Prostate gland (tissue), 2 donors: ENCODE results near the gene CCN2. TPM values are rescaled to one million over a fixed set of nuclear protein-coding genes. Genes with fewer than 3 reads are reported as not detected.

Source experiments
- DNase-seq: peaks from one replicate; pipeline ENCODE4 v3.0.0-alpha.2; 2019; ENCODE audit warnings: low spot score
- H3K27ac ChIP-seq, 2 donors: fragments of 200-600 bp; sonication (generic); 2 replicates each; pipeline ENCODE4 v1.5.1; 2017 to 2019
- H3K27me3 ChIP-seq: fragments of 200-600 bp; sonication (generic); replicated peaks from 2 replicates; pipeline ENCODE4 v1.5.1; 2019; ENCODE audit not compliant: insufficient read depth
- H3K36me3 ChIP-seq, 2 donors: fragments of 200-600 bp; sonication (generic); 1 replicate in 1 of 2; 2 replicates in 1 of 2; pipeline versions ENCODE4 v1.5.1 to v1.8.1; 2017 to 2019
- H3K4me1 ChIP-seq: fragments of 200-600 bp; sonication (generic); replicated peaks from 2 replicates; pipeline ENCODE4 v1.5.1; 2019
- H3K4me3 ChIP-seq, 2 donors: fragments of 200-600 bp; sonication (generic); 2 replicates each; pipeline ENCODE4 v1.5.1; 2017 to 2019
- H3K9me3 ChIP-seq: fragments of 200-600 bp; sonication (generic); 2 replicates; pipeline ENCODE4 v1.5.1; 2017
- POLR2A ChIP-seq: fragments of 450-650 bp; IDR thresholded peaks from one replicate; pipeline ENCODE4 v1.6.1; 2016; ENCODE audit warnings: antibody characterized with exemption, mild to moderate bottlenecking
- POLR2AphosphoS5 ChIP-seq: sonication (generic); formaldehyde crosslinking; IDR thresholded peaks from one replicate; pipeline ENCODE4 v1.6.1; 2017; ENCODE audit warnings: antibody characterized with exemption
- WGBS: methylation state at CpG from one replicate; pipeline ENCODE4 v1.1.5; 2018; 5-methylcytosine and 5-hydroxymethylcytosine counted together
- intact Hi-C: fragments of 100-400 bp; cut with DNase I; formaldehyde crosslinking; loops from one replicate; pipeline ENCODE4 v1.14.2; 2022
- total RNA-seq, 2 donors: library from RNA; depleted of rRNA; stranded (reverse); fragments of >200 nt; gene quantifications; one replicate each; pipeline ENCODE4 v1.1.0, GENCODE V29; 2016
- TF ChIP-seq, protein P1 (sequence below), 4 experiments: fragments of 200-600 bp in 2 of 4; fragments of 450-650 bp in 2 of 4; sonication (generic) in 2 of 4; IDR thresholded peaks; 1 replicate in 3 of 4; 2 replicates in 1 of 4; pipeline ENCODE4 v1.5.1; 2016 to 2019; ENCODE audit warnings: antibody characterized with exemption in 4 of 4, mild to moderate bottlenecking in 2 of 4, moderate library complexity in 2 of 4

Gene CCN2
- total RNA-seq, 2 donors from 2014 or later: 73.1 to 120 TPM

DNA sequence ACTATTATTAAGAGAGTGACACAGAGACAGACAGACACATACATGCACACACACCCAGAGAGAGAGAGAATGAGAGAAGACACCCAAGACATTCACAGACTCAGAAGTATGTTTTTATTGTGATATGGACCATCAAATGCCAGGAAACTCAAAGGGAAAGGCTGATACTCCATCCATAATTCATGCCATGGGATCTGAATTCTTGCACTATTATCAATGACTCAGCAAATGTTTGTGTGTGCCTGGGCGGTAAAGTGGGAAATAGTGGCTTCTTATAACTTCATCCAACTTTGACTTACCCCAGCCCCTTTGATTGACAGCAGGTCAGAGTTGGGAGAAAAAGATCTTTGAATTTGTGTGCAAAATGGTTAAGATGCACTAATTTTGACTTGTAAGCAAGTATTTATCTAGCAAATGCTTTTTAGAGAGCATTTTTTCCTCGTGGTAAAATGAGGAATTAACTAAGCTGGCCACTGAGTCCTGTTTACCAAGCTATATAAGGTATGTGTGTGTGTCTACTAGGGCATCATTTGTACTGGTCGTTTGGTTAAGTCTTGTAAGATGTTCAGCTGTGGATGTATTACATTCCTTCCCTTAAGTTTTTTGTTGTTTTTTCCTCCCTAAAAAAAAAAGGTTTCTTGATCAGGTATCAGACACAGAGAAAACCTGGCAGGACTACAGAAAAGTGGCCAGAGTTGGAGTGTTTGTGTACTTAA, 3.0 kb upstream of the CCN2 start:
- no peaks in the 10 kb centered on the region for H3K4me1 ChIP-seq

DNA sequence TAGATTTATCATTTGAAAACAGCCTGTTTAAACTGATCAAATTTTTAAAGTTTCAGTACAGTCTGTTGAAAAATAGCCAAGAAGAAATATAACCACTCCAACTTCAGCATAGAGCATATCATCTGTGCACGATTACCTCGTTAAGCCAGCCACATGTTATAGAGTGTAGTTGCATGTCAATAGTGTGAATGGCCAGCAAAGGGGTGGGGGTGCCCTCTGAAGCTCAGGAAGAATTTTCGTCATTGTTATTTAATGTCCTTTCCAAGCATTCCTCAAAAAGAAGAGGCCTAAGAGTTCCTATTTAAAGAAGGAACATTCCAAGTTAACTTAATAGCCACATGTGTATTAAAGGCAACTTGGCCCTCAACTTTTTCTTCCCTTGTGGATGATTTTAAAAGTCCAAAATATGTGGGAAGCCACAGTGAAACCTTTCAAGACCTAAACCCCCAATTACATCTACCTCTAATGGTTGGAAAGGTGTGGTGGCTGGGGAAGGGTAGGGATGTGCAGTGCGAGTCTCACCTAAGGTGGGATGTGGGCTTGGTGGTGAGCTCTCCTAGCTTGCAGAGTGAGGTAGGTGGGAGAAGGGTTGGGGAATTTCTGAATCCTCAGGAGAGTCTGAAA, 1.8 kb upstream of the CCN2 start:
- 88% methylated on average over 4 of the region's 4 CpGs for WGBS
- Histone ChIP-seq H3K27ac (no peak overlapping the region), H3K4me3 (no peak overlapping the region), H3K36me3 (no peaks in the 10 kb centered on the region), H3K4me1 (no peaks in the 10 kb centered on the region), H3K9me3 (no peaks in the 10 kb centered on the region), H3K27me3 (no peaks in the 10 kb centered on the region)
- TF ChIP-seq, protein P1, sequence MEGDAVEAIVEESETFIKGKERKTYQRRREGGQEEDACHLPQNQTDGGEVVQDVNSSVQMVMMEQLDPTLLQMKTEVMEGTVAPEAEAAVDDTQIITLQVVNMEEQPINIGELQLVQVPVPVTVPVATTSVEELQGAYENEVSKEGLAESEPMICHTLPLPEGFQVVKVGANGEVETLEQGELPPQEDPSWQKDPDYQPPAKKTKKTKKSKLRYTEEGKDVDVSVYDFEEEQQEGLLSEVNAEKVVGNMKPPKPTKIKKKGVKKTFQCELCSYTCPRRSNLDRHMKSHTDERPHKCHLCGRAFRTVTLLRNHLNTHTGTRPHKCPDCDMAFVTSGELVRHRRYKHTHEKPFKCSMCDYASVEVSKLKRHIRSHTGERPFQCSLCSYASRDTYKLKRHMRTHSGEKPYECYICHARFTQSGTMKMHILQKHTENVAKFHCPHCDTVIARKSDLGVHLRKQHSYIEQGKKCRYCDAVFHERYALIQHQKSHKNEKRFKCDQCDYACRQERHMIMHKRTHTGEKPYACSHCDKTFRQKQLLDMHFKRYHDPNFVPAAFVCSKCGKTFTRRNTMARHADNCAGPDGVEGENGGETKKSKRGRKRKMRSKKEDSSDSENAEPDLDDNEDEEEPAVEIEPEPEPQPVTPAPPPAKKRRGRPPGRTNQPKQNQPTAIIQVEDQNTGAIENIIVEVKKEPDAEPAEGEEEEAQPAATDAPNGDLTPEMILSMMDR (IDR thresholded peaks at IDR 0.05): no peak
- TF ChIP-seq POLR2A (no peak), POLR2AphosphoS5 (no peak)
- intact Hi-C loops: loop anchor here (5.0 to 10.0 kb wide), 4 partner anchors 69 to 209 kb away; no protein-coding TSS in a partner anchor
- DNase-seq: no peak

More for the DNA sequence above, 3.0 kb upstream of the CCN2 start:
- H3K4me3 ChIP-seq: no peak overlapping the region
- H3K27me3 ChIP-seq: no peaks in the 10 kb centered on the region
- intact Hi-C loops: loop anchor here (5.0 to 10.0 kb wide), 4 partner anchors 68 to 208 kb away; no protein-coding TSS in a partner anchor
- 24% methylated on average over 3 of the region's 3 CpGs for WGBS
- H3K36me3 ChIP-seq: no peaks in the 10 kb centered on the region
- TF ChIP-seq, protein P1 (IDR thresholded peaks at IDR 0.05): no peak
- TF ChIP-seq POLR2A (no peak), POLR2AphosphoS5 (no peak)
- no peaks in the 10 kb centered on the region for H3K9me3 ChIP-seq
- no peak for DNase-seq
- H3K27ac ChIP-seq: no peak overlapping the region

DNA sequence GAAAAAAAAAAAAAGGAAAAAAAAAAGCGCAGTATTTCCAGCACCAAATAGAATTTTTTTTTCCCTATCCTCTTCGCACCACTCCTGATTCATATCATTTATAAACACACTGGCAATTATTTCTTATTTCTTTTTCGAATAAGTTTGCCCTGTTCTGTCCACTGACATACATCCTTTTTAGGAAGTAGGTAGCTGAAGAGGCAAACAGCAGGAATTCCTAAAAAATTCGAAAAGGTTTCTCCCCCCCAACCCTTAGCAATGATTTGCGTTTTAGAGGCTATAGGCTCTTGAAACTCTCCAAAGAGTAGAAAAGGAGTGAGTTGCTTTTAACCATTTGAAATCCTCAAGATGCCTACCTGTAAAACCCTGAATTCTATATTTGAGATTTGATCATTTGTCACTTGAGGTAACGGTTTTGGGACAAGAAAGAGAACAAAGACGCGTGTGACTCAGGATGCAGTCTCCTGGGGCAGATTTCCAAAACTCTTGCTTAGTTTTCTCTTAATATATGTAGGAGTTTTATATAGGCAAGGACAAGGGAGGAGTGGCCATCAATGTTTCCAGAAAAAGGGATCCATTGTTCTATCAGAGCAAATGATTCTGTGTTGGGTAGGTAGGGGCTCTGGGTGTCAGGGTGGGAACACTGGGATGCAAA, 531 bp upstream of the CCN2 start:
- Histone ChIP-seq H3K27me3 (no peaks in the 10 kb centered on the region), H3K9me3 (no peaks in the 10 kb centered on the region), H3K36me3 (no peaks in the 10 kb centered on the region), H3K4me1 (no peaks in the 10 kb centered on the region), H3K27ac (peak overlapping the region; percentile 77 to 81), H3K4me3 (peak overlapping the region in 1 of 2 donors; percentile 51)
- intact Hi-C loops: loop anchor here (5.0 to 10.0 kb wide), 4 partner anchors 71 to 211 kb away; no protein-coding TSS in a partner anchor
- TF ChIP-seq, protein P1 (IDR thresholded peaks at IDR 0.05): no peak
- TF ChIP-seq POLR2AphosphoS5 (no peak), POLR2A (no peak)
- DNase-seq: no peak
- WGBS: 28% methylated on average over 8 of the region's 8 CpGs

DNA sequence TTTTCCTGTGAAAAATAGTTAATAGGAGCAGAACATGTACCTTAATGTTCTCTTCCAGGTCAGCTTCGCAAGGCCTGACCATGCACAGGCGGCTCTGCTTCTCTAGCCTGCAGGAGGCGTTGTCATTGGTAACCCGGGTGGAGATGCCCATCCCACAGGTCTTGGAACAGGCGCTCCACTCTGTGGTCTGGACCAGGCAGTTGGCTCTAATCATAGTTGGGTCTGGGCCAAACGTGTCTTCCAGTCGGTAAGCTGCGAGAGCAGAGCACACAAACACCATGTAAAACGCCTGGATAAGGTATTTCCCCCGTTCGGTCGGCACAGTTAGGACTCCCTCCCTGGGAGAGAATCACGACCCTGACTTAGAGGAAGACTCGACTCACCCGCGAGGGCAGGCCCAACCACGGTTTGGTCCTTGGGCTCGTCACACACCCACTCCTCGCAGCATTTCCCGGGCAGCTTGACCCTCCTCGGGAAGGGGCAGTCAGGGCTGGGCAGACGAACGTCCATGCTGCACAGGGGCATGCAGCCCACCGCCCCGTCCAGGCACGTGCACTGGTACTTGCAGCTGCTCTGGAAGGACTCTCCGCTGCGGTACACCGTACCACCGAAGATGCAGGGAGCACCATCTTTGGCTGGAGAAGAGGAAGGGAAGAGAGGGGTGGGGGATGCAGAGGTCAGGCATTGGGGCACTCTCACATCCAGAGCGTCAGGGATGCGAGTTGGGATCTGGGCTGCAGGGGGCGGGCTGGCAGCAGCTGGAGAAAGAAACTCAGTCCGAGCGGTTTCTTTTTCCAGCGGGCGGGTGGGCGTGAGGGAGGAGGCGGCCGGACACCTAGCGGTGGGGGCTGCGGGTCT, 1.0 kb downstream of the CCN2 start:
- H3K36me3 ChIP-seq: no peaks in the 10 kb centered on the region
- peak overlapping the region; percentile 77 to 81 for H3K27ac ChIP-seq
- TF ChIP-seq POLR2A (no peak), POLR2AphosphoS5 (peak; percentile 29)
- TF ChIP-seq, protein P1 (IDR thresholded peaks at IDR 0.05): peak in 3 of 4 experiments; percentile 21 to 51 (median 47)
- peak; percentile 72 for DNase-seq
- intact Hi-C loops: loop anchor here (5.0 to 10.0 kb wide), 4 partner anchors 72 to 212 kb away; no protein-coding TSS in a partner anchor
- 9% methylated on average over 42 of the region's 42 CpGs for WGBS
- no peaks in the 10 kb centered on the region for H3K27me3 ChIP-seq
- H3K4me1 ChIP-seq: no peaks in the 10 kb centered on the region
- no peaks in the 10 kb centered on the region for H3K9me3 ChIP-seq
- peak overlapping the region; percentile 51 to 52 for H3K4me3 ChIP-seq
